ENCODE results near the gene CSPG4. TPM values are rescaled to one million over a fixed set of nuclear protein-coding genes. Genes with fewer than 3 reads are reported as not detected.
"Not testable (repeated sequence)": the region's sequence is repeated elsewhere in the genome, so short reads cannot be mapped to it uniquely, and the experiment has no call there.

The CSPG4 gene
- total RNA-seq, 1 donor from 2014 or later = 15.0 TPM

GRCh38 chr15:75714195-75714594 is 1.5 kb upstream of the CSPG4 start:
- Histone ChIP-seq H3K9me3 (no peaks in the 10 kb centered on the region), H3K27ac (no peak overlapping the region), H3K36me3 (no peaks in the 10 kb centered on the region), H3K27me3 (ENCODE audit: low read depth) (peaks cover 16% of the 10 kb centered on the region), H3K4me1 (peaks cover 18% of the 10 kb centered on the region), H3K4me3 (no peak overlapping the region)
- intact Hi-C loops (cut with DNase I) = no loop called here
- TF ChIP-seq, protein P1, sequence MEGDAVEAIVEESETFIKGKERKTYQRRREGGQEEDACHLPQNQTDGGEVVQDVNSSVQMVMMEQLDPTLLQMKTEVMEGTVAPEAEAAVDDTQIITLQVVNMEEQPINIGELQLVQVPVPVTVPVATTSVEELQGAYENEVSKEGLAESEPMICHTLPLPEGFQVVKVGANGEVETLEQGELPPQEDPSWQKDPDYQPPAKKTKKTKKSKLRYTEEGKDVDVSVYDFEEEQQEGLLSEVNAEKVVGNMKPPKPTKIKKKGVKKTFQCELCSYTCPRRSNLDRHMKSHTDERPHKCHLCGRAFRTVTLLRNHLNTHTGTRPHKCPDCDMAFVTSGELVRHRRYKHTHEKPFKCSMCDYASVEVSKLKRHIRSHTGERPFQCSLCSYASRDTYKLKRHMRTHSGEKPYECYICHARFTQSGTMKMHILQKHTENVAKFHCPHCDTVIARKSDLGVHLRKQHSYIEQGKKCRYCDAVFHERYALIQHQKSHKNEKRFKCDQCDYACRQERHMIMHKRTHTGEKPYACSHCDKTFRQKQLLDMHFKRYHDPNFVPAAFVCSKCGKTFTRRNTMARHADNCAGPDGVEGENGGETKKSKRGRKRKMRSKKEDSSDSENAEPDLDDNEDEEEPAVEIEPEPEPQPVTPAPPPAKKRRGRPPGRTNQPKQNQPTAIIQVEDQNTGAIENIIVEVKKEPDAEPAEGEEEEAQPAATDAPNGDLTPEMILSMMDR (IDR thresholded peaks at IDR 0.05) = no peak
- DNase-seq (no peak), ATAC-seq (no peak)

DNA sequence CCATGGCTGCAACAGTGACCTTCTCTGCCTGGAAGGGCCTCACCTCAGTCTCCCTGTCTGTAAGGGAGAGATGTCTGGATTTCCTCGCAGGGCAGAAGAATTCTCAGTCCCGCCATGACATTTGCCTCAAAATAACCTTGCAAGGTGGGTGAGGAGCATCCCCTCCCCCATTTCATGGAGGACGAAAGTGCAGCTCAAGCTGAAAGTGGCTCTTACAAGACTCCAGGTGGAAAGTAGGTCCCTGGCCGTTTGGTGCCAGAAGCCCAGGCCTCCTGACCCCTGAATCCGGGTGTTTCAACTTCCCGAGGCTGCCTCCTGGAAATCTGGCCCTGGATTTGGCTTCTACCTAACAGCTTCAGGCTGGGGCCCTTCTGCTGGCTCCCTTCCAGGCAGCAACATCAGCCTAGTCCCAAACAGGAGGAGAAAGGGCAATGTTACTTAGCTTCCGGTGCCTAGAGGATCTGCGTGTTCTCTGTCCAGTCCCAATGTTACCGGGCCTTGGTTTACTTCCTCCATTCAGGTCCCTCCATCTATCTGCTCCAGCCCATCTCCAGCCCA is 769 bp upstream of the CSPG4 start:
- Histone ChIP-seq H3K27me3 (ENCODE audit: low read depth) (peaks cover 16% of the 10 kb centered on the region), H3K36me3 (no peaks in the 10 kb centered on the region), H3K4me1 (peaks cover 19% of the 10 kb centered on the region), H3K4me3 (peak overlapping the region; percentile 53), H3K27ac (peak overlapping the region; percentile 68), H3K9me3 (no peaks in the 10 kb centered on the region)
- DNase-seq (no peak), ATAC-seq (no peak)
- TF ChIP-seq, protein P1 (IDR thresholded peaks at IDR 0.05) = no peak
- intact Hi-C loops (cut with DNase I) = no loop called here

GRCh38 chr15:75711495-75711894 is 1.2 kb downstream of the CSPG4 start:
- intact Hi-C loops (cut with DNase I); H3K27ac ChIP-seq: not testable (repeated sequence)

DNA sequence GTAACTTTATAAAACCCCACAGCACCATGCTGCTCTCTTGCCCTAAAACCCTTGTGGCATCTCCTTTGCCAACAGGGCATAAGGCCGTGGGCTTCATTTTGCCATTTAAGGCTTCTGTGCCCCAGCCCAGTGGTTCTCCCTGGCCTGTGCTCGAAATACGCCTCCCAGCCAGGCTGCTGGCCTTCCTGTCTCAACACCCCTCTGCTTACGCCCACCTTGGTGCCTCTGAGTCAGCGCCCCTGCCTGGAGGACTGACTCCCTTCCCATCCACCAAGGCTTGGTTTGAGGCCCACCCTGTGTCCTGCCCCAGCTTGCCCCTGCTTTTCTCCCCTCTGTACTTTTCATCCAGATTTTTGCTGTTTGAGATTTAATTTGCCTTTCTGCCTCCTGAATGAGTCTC is 1.8 kb downstream of the CSPG4 start:
- intact Hi-C loops (cut with DNase I); H3K9me3 ChIP-seq; ATAC-seq; H3K4me3 ChIP-seq; DNase-seq; H3K36me3 ChIP-seq; H3K27ac ChIP-seq: not testable (repeated sequence)
- Histone ChIP-seq H3K4me1 (peaks cover 19% of the 10 kb centered on the region), H3K27me3 (ENCODE audit: low read depth) (peaks cover 16% of the 10 kb centered on the region)

More at GRCh38 chr15:75711495-75711894, 1.2 kb downstream of the CSPG4 start:
- Histone ChIP-seq H3K4me1 (peaks cover 19% of the 10 kb centered on the region), H3K4me3 (peak overlapping the region; percentile 23), H3K27me3 (ENCODE audit: low read depth) (peaks cover 16% of the 10 kb centered on the region)
- not testable (repeated sequence) for ATAC-seq, DNase-seq, H3K36me3 ChIP-seq, H3K9me3 ChIP-seq

DNA sequence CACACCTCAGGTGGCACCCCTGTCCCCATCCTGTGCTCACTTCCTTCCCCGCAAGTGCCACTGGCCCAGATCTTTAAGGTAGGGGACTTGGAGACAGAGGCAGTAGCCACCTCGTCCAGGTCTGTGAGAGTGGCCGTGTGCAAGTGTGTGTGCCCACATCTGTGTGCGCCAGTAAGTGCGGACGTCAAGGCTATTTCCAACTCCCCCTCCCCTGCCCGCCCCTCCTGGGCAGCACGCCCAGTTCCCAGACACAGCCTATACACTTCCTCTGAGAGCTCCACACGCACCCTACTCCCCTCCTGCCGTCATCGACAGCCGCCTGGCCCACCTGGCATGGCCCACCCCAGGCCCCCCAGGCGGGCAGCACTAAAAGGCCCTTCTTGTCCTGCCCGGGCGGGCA is 3.2 kb downstream of the CSPG4 start:
- H3K27ac ChIP-seq; ATAC-seq; H3K36me3 ChIP-seq; DNase-seq; H3K9me3 ChIP-seq; intact Hi-C loops (cut with DNase I): not testable (repeated sequence)
- H3K4me1 ChIP-seq = peaks cover 19% of the 10 kb centered on the region
- peak overlapping the region; percentile 11 for H3K4me3 ChIP-seq
- peaks cover 16% of the 10 kb centered on the region for H3K27me3 ChIP-seq (ENCODE audit: low read depth)

DNA sequence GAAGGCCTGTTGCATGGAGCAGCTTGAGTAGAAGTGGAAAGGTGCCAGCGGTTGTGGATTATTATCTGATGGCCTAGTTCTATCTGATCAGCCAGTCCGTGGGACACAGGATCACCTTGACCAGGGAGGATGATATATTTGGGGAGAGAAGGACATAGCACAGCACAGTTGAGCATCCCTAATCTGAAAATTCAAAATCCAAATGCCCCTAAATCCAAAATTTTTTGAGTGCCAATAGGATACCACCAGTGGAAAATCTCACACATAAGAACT is 6.0 kb downstream of the CSPG4 start:
- no peak overlapping the region for H3K4me3 ChIP-seq
- DNase-seq (no peak), ATAC-seq (no peak)
- no peaks in the 10 kb centered on the region for H3K27me3 ChIP-seq (ENCODE audit: low read depth)
- intact Hi-C loops (cut with DNase I) = no loop called here
- H3K9me3 ChIP-seq = no peaks in the 10 kb centered on the region
- TF ChIP-seq, protein P1 (IDR thresholded peaks at IDR 0.05) = no peak
- H3K4me1 ChIP-seq = peaks cover 6% of the 10 kb centered on the region
- no peaks in the 10 kb centered on the region for H3K36me3 ChIP-seq
- no peak overlapping the region for H3K27ac ChIP-seq

DNA sequence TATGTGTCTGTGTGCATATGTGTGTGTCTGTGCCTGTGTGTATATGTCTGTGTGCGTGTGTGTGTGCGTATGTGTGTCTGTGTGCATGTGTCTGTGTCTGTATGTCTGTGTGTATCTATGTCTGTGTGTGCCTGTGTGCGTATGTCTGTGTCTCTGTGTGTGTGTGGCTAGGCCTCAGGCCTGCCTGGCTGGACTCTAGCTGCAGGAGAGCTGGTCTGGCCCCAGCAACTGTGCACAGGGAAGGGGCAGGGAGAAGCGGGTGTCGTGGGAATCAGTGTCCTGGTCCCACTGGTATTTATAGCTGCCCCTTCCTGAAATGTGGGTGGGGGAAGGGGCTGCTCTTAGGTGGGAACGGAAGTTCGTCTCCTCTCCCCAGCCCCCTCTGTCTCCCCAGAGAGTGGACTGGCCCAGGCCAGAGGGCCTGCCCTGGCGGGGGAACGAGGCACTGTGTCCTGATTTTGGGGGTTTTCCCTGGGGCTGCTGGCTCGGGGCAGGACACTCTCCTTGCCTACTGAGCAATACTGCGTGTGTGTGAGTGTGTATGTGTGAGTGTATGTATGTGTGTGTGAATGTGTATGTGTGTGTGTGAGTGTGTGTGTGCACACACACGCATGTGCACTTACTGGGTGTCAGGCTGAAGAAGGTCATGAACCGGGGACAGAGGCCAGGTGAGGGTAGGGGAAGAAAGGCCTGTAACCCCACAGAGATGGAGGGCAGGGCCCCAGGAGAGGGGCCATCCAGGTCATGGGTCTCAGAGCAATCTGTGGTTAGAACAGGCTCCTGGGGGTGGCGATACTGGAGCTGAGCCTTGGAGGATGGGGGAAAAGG is 6.6 kb downstream of the CSPG4 start:
- no peak for ATAC-seq
- peaks cover 6% of the 10 kb centered on the region for H3K4me1 ChIP-seq
- H3K27ac ChIP-seq = no peak overlapping the region
- H3K4me3 ChIP-seq = no peak overlapping the region
- no peaks in the 10 kb centered on the region for H3K9me3 ChIP-seq
- no peaks in the 10 kb centered on the region for H3K27me3 ChIP-seq (ENCODE audit: low read depth)
- no peaks in the 10 kb centered on the region for H3K36me3 ChIP-seq
- TF ChIP-seq, protein P1 (IDR thresholded peaks at IDR 0.05) = no peak
- intact Hi-C loops (cut with DNase I) = no loop called here
- DNase-seq = no peak

- DNase-seq; H3K4me3 ChIP-seq; H3K36me3 ChIP-seq; intact Hi-C loops (cut with DNase I); H3K9me3 ChIP-seq; H3K27ac ChIP-seq; ATAC-seq; H3K27me3 ChIP-seq (ENCODE audit: low read depth): not testable (repeated sequence)
- peaks cover 12% of the 10 kb centered on the region for H3K4me1 ChIP-seq
Observed at GRCh38 chr15:75705375-75705774, 7.3 kb downstream of the CSPG4 start.

Measured in lower lobe of right lung (tissue), 2 donors.